NCI-H510A treated with DMSO at 0.1 percent for 48 hours (cell line): ENCODE measurements around the gene GPATCH2.
"Not testable (repeated sequence)": the region's sequence is repeated elsewhere in the genome, so short reads cannot be mapped to it uniquely, and the experiment has no call there.

Experiments
- DNase-seq: peaks from one replicate; lab custom pipeline; 2025; lab: John Stamatoyannopoulos, UW

Gene GPATCH2

DNA sequence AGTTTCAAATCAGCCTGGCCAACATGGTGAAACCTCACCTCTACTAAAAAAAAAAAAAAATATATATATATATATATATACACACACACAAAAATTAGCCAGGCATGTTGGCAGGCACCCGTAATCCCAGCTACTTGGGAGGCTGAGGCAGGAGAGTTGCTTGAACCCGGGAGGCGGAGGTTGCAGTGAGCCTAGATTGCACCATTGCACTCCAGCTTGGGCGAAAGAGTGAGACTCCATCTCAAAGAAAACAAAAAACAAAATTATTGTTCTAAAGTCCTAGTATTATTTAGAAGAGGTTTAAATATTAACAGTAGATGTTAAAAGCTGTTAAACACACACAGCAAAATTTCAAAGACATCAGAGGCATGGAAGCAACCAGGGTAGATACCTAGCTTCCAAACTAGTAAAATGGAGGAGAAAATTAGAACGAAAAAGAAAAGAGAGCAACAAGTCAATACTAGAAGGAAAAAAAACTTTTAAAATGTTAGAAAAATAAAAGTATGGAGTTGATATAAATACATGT is 46.5 kb downstream of the GPATCH2 start:
- not testable (repeated sequence) for DNase-seq

DNA sequence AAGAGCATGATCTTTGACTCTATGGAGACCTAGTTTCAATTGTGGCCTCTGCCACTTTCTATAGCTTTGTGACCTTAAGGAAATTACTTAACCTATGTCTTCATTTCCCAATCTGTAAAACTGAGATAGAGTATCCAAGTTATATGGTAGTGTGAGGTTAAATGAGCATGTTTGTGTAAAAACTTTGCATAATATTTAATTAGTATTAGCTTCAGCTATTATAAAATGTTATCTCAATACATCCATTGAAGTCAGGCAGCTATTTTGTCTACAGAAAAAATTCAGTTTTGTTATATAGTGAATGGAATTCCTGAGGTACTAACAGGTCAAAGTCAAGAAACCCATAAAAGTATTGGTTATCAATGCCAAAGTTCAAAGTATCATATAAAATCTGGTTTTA is 53.6 kb downstream of the GPATCH2 start:
- DNase-seq, result no peak

DNA sequence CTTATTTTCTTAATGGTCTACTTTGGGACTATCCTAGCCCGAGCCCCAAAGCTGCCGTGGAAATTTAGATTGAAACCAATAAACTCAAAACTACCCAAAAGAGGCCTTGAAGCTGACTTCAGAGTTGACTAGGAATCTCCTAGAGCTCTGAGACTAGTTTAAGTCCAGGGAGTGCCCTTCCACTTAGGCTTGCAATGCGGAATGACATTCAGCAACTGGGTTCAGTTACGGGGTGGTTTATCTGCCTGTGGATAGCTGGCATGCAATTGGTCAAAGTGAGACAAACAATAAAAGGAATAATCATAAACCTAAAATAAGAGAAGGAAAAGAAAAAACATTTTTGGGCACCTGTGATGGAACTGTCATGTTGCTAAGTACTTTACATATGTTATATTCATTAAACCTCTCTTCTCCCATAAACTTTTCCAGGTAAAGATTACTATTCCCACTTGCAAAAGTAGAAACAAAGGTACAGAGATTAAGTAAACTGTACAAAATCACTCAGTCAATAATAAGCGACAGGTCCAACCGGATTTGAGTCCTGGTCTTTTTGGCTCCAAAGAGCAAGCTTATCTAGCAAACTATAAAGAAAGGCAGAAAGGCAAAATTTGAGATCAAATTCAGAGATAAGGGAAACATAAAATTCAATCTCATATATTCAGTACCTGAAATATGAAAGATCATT is 56.5 kb downstream of the GPATCH2 start:
- no peak for DNase-seq

DNA sequence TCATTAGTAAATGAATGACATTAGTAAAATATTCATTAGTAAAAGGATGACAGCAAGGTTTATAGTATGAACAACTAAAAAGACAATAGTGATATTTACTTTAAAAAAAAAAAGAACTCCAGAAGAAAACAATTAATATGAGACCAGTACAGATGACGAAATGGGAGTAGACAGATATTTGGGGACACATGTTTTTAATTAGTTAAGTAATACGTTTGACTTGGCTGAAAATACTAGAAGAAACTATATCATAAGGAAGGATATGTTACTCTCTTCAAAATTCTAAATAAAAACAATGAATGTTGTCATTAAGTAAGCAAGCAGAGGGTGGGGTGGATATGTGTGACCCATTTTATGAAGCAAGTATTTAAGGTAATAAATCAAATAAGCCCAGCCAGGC is 61.9 kb downstream of the GPATCH2 start:
- DNase-seq, result no peak

DNA sequence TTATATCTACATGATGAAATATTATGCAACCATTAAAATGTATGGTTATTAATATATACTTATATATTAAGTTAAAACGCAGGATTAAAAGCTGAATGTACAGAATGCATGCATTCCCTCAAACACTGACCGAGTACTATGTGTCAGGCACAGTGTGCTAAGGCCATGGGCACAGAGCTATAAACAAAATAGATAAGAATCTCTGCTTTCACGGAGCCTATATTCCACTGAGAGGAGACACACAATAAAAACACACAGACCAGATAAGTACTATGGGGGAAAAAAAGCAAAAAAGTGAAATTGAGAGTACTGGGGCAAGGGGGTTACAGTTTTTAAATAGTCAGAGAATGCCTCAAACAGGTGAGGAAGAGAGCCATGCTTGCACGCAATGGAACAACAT is 62.7 kb downstream of the GPATCH2 start:
- DNase-seq, result no peak

DNA sequence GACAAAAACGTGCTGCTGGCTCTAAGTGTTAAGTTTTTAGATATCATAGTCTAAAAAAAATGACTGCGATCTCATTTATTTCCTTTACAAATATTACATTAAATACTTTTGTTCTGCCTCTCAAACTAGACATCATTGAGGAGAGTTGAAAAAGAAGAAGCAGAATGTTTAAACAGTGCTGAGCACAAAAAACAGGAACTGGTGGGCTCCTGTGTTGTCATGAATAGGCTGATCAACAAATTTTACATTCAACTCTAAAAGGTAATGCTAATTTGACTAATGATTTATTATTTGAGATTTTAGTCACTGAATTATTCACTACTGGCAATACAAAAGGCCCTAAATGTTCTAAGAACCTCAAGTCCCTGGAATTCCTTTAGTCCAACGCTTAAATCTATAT is 66.1 kb downstream of the GPATCH2 start:
- no peak for DNase-seq

DNA sequence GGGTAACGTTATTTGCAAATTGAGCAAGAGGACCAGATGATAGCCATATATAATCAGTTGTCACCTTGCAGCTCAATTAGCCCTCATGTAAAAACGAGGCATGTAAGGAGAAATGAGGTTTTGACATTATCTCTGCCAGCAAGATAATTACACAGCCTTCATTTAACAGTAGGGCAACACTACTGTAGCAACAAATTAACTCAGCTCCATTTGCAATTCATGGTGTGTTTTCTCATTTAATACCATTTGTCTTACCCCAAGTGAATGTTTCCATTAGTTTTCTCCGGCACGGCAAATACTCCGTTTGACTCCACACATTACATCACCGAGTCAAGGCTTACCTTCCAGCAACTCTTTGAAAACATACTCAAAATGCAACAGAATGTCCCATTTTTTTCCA is 66.7 kb downstream of the GPATCH2 start:
- no peak for DNase-seq

DNA sequence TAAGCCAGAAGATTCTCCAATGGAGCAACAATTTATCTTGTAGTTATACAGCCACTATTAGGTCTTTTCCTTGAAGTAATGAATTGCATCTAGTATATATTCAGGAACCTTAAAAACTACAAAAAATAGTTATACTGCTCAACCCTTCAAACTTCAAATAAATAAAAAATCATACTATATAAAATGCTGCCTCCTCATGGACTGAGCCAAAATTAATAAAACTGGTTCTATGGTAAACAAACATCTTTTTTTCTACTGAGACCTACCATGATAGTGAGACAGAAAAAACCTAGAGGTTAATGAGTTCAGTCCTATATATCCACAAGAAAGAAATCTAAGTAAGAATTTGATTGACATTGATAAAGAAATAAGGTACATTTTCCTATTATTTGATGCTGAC is 67.7 kb downstream of the GPATCH2 start:
- DNase-seq, result no peak

DNA sequence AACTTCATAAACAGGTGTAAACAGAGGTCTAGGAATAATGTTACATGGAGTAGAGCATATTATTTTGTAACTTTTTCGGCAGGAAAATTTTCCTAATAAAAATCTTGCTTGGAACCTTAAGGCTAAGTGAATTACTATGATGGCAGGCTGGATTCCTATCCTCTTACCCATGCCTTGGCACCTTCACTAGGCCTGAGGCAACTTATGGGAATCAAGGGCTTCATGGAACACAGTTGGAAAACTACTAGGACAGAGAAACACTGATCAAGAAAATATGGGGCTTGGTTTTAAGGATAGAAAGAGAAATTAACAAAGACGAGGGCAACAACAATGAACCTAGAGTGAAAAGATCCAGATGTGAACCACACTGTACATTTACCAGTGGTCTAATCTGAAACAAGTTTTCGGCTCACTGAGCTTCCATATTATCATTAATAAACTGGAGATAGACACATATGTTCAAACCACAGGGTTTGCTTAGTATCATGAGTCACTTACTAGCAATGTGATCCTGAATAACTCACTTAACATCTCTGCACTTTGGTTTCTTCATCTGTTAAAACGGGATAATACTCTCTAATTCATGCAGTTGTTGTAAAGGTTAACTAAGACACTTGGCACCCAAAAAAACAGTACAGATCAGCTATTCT is 68.5 kb downstream of the GPATCH2 start:
- no peak for DNase-seq

DNA sequence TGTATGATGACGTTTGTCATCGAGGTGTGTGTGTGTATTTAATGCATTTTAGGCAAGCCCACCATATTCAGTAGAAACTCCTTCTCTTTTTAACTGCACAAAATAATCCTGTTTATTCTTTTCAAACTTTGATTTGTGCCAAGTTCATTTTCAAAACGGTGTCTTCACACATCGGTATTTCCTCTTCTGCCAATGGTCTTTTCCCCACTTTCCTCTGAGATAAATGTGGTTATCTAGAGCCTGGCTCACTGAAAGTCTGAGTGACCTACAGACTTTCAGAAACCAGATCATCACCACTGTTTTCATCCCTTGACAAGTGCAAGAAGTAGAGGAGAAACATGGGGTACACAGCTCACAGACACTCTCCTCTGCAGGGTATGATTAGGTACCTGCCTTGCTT is 69.4 kb downstream of the GPATCH2 start:
- no peak for DNase-seq

DNA sequence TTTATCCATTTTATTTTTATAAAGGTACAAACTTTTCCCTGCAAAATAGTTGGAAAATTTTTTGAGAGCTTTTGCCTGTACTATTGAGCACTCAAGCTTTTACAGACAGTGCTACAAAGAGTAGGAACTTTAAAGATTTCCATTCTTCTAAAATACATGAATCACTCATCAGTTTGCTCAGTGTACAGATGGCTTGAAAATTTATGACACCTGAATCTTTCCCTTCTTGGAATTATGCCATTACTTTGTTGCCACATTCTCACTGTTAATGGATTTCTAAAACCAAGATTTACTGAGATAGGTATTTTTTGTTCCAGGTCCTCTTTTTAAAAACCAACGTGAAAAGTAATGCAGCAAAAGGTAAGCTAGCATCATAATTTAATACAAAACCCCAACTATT is 76.0 kb downstream of the GPATCH2 start:
- no peak for DNase-seq

DNA sequence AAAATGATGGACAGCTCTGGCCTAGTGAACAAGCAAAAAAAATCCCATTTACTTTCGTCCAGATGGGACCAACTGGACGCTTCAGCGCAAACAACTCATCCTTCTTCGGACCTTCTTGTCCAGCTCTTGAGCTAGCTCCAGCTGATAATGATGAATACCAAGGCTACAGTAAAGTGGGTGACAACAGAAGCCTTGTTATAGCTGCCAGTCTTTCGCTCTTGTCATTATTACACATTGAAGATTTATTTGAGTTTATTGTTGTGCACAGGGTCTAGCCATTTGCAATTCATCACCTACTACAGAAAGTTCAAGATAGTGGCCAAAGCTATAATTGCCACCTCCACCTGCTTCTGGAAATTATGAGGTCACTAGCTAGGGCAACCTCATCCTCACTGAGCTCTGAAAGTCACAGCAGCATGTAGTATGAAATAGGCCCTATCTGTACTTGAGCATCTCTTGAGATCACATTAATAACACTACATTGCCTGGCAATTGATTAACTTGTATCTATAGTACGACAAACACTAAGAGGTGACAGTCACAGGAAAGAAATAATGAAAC is 76.9 kb downstream of the GPATCH2 start:
- DNase-seq, result no peak

DNA sequence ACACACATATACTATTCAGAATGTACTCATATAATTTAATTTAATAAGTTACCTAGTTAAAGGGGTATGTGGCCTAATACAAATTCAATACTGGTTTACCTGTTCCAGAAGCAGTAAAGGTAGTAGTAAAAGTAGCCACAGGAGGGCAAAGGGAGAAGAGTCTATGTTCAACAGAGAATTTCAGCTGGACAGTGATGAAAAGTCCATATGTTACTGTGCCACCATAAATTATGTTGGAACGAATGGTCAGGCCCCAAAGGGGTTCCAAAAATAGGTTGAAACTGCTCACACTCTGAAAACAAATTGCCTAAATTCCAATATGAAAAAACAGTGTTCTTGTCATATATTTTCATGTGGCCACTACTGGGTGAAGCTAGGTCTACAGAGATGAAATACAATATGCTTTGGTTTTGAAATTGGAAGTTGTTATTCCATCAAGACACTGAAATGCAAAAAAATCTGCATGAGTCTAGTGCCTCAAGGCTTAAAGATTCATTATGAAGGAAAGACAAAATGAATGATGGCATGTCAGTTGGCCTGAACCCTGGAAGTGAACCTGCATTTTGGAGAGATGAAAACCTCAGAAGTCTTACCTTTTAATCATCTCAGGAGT is 78.4 kb downstream of the GPATCH2 start:
- DNase-seq, result no peak

DNA sequence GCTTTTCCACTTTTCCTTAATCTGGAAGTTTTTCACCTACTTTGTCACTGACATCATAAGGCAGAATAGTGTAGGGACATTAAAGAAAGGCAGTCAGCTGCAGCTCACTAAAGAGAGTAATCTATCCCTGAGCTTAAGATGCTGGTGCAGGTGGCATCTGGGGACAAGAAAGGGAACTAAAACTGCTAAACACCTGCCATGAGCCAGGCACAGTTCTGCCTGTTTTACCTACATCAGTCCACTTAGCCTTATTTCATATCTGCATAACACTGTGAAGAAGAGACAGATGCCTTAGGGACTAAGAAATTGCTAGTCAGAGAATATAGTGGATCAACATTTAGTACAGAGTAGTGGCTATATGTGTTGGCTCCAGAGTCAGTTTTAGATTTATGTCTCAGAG is 88.1 kb downstream of the GPATCH2 start:
- DNase-seq, result no peak

DNA sequence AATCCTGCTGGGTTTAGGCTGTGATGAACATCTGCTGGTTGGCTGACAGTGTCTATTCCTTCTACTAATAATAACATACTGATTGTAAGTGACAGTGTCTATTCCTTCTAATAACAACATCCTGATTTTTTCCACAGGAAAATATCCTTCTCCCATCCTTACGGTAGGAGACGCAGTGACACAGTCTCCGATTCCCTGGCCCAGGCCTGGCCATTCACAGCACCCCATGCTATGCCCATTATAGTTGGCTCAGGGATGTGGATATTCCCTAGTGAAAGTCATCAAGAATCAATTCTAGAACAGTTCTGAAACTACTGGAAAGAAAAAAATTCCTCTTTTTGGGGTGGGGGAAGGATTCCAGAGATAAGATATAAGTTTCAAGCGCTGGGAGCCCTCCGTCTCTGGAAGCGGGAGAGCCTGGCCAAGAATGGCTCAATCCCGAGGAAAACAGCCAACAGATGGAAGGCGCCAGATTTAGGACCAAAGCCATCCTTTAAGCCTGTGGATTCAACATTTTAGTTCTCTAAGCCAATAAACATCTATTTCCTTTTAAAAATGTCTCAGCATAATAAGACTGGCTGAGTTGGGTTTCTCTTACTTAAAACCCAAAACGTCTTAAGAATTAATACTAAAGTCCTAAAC is 88.6 kb downstream of the GPATCH2 start:
- no peak for DNase-seq

DNA sequence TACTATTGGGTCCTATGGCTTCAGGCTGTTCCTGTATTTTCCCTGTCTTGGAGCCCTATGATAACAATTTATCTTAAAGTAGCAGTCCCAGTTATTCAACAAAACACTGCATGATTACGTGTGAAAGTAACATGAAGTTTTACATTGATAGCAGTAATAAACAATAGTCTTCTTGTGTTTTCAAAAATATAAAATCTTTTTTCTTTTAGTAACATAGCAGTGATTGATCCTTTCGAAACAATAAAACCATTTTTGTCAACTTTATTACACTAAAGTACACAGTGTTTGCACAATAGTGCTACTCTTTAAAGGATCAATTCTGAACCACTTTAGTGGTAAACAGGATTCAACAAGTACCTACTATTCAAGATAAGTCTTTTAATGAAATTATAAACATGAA is 90.6 kb downstream of the GPATCH2 start:
- no peak for DNase-seq

DNA sequence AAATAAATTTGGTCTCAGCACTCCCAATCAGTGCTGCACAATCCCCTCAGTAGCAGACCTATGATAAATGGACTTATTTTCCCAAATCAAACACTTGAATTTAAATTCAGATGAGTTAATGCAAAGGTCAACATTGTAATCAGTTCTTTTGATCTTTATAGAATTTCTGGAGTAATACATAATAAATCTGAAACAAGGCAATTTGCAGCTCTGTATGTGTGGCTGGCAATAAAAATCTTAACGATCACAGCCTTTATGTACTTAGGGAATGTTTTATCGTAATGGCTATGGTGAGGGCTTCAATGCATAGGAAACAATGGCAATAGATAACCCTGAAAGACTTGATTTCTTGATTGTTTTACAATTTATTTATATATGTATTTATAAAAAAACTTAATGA is 91.4 kb downstream of the GPATCH2 start:
- no peak for DNase-seq

DNA sequence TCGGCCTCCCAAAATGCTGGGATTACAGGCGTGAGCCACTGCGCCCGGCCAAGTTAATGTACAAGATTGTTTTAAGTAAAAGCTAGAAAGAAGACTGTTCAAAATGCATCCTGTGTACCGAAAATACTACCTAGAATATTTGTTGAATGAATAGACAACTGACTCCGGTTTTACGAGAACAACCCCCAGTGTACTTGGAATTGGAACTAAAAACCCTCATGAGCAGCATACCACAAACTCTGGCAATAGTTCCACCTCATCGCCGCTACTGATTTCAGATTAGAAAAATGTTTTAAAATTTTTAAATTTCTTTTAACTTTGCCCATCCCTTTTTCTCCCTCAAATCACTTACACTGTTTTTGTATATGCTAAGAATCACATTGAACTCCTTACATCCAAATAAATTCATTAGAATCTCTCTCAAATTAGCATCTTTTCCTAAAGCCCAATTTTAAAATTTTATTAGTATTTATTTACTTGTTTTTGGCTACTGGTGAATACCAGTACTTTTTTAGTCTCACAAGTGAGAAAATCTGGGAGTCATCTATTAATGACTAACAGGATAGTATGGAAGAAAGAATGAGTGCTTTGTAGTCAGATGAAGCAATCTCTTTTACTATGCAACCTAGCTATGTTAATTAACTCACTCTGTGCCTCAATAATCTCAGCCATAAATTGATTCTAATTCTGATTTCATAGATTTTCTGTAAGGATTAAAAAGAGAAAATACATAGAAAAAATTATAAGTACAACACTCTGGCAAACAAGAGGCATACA is 95.1 kb downstream of the GPATCH2 start:
- no peak for DNase-seq

DNA sequence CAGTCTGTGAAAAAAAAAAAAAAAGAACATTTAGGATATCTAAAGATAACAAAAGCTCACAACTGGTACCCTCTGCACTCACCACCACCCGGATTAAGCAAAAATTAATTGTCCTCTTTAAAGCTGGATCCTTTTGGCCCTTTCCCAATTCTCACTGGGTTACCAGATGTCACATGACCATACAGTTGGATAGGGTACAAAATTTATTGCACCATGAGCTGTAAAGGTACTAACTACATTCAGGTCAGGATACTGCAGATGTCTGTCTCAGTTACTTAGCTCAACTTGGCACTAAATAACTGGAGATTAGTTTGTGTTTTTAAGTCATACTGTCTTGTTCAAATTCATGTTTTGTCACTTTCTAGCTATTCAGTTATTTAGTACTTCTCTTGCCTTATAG is 96.3 kb downstream of the GPATCH2 start:
- no peak for DNase-seq

DNA sequence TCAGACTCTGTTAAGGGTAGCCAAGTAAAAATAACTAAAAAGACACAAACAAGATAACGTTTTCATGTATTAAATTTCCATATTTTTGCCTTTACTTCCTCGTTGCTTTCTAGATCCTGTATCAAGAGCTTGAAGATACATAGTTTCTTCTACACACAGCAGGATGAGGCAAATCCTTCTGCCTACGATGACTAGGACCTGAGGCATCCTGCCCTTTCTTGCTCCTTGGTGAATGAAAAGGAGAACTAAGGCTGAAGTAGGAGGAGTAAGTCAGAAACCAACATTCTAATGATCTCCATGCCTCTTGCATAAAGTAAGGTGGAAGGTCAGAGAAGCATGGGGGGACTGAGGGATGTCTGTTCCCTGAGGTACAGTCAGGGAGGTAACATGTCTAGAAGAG is 102.6 kb downstream of the GPATCH2 start:
- DNase-seq, result no peak

DNA sequence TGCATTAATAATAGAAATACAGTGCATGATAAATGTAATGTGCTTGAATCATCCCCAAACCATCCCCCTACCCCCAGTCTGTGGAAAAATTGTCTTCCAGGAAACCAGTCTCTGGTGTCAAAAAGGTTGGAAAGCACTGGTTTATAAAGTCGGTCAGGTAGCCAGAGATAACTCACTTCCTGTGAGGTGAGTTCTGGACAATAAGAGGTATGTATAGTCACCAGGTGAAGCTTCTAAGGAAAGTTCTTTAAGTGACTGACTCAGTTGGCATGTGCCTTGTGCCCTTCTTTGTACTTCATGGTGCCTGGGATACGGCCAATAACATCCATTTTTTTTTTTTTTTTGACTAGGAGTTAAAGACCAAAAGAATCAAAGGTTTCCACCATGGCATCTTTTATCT is 103.7 kb downstream of the GPATCH2 start:
- DNase-seq, result no peak

DNA sequence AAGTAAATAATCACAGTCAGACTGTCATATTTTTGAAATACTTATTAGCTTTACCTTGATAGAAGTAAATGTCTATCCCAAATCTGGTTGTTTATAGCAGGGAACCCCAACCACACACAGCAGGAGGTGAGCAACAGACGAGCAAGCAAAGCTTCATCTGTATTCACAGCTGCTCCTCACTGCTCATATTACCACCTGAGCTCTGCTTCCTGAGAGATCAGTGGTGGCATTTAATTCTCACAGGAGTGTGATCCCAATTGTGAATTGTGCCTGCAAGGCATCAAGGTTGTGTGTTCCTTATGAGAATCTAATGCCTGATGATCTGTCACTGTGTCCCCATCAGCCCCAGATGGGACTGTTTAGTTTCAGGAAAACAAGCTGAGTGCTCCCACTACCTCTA is 104.3 kb downstream of the GPATCH2 start:
- DNase-seq, result peak; percentile 32
